ENCODE data around the gene DDX10.
"Not testable (repeated sequence)": the region's sequence is repeated elsewhere in the genome, so short reads cannot be mapped to it uniquely, and the experiment has no call there.

The DDX10 gene

GRCh38 chr11:108774037-108774730 is 109.3 kb downstream of the DDX10 start:
- Histone ChIP-seq H3K27me3 (no peaks in the 10 kb centered on the region), H3K4me3 (ENCODE audit: low read depth in 1 of 2, low read length in 1 of 2) (no peak overlapping the region), H3K36me3 (no peaks in the 10 kb centered on the region), H3K27ac (no peak overlapping the region), H3K4me1 (ENCODE audit: control insufficient read depth in 1 of 2, insufficient read depth in 1 of 2, low read depth in 1 of 2, low read length in 1 of 2) (no peaks in the 10 kb centered on the region), H3K9me3 (no peaks in the 10 kb centered on the region)
- TF ChIP-seq, protein P1, sequence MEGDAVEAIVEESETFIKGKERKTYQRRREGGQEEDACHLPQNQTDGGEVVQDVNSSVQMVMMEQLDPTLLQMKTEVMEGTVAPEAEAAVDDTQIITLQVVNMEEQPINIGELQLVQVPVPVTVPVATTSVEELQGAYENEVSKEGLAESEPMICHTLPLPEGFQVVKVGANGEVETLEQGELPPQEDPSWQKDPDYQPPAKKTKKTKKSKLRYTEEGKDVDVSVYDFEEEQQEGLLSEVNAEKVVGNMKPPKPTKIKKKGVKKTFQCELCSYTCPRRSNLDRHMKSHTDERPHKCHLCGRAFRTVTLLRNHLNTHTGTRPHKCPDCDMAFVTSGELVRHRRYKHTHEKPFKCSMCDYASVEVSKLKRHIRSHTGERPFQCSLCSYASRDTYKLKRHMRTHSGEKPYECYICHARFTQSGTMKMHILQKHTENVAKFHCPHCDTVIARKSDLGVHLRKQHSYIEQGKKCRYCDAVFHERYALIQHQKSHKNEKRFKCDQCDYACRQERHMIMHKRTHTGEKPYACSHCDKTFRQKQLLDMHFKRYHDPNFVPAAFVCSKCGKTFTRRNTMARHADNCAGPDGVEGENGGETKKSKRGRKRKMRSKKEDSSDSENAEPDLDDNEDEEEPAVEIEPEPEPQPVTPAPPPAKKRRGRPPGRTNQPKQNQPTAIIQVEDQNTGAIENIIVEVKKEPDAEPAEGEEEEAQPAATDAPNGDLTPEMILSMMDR (IDR thresholded peaks at IDR 0.05) = no peak

DNA sequence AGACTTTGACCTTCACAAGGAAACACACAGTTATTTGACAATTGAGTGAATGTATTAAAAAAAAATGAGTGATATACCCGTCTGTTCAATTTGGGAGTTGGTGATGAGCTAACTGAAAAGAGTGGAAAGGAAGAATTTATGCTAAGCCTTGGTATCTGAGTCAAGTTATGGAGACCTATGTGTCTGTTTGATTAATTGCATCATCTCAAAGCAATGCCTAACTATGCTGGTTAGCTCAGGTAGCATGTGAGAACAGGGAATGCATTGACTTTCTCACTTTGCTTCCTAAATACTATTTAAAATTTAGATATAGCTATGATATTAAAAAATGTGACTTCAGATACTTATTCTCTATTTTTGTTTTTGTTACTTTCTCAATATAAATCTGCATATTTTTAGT is 110.5 kb downstream of the DDX10 start:
- Histone ChIP-seq H3K27ac (no peak overlapping the region), H3K4me3 (ENCODE audit: low read depth in 1 of 2, low read length in 1 of 2) (no peak overlapping the region), H3K36me3 (no peaks in the 10 kb centered on the region), H3K27me3 (no peaks in the 10 kb centered on the region), H3K4me1 (ENCODE audit: control insufficient read depth in 1 of 2, insufficient read depth in 1 of 2, low read depth in 1 of 2, low read length in 1 of 2) (no peaks in the 10 kb centered on the region), H3K9me3 (no peaks in the 10 kb centered on the region)
- TF ChIP-seq, protein P1 (IDR thresholded peaks at IDR 0.05) = no peak

GRCh38 chr11:108779147-108779546 is 114.3 kb downstream of the DDX10 start:
- H3K4me1 ChIP-seq (ENCODE audit: control insufficient read depth in 1 of 2, insufficient read depth in 1 of 2, low read depth in 1 of 2, low read length in 1 of 2); H3K4me3 ChIP-seq (ENCODE audit: low read depth in 1 of 2, low read length in 1 of 2); H3K36me3 ChIP-seq; H3K9me3 ChIP-seq; H3K27me3 ChIP-seq; H3K27ac ChIP-seq: not testable (repeated sequence)

- Histone ChIP-seq H3K4me3 (ENCODE audit: low read depth in 1 of 2, low read length in 1 of 2) (no peak overlapping the region), H3K36me3 (no peaks in the 10 kb centered on the region), H3K4me1 (ENCODE audit: control insufficient read depth in 1 of 2, insufficient read depth in 1 of 2, low read depth in 1 of 2, low read length in 1 of 2) (no peaks in the 10 kb centered on the region), H3K27ac (no peak overlapping the region), H3K27me3 (no peaks in the 10 kb centered on the region), H3K9me3 (no peaks in the 10 kb centered on the region)
- TF ChIP-seq, protein P1 (IDR thresholded peaks at IDR 0.05) = no peak
Observed at GRCh38 chr11:108780119-108780518, 115.2 kb downstream of the DDX10 start.

DNA sequence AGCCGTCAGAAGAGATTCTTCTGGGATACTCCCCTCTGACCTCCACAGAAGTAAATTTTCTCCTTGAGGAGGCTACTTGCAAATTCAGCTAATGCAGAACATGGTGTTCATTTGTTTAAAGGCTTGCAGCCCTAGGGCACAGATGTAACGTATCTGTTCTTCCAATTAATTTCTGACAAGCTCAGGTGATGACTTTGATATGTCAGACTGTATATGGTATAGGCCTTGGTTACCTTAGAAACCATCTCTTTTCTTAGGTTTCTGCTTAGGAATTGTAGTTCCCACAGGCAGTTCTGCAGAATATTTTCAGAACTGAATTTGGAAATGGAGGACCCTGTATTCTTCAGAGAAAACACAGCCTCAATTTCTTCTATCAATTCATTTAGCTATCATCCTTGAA is 117.1 kb downstream of the DDX10 start:
- Histone ChIP-seq H3K4me1 (ENCODE audit: control insufficient read depth in 1 of 2, insufficient read depth in 1 of 2, low read depth in 1 of 2, low read length in 1 of 2) (no peaks in the 10 kb centered on the region), H3K27ac (no peak overlapping the region), H3K36me3 (no peaks in the 10 kb centered on the region), H3K9me3 (no peaks in the 10 kb centered on the region), H3K27me3 (no peaks in the 10 kb centered on the region), H3K4me3 (ENCODE audit: low read depth in 1 of 2, low read length in 1 of 2) (no peak overlapping the region)
- TF ChIP-seq, protein P1 (IDR thresholded peaks at IDR 0.05) = no peak

DNA sequence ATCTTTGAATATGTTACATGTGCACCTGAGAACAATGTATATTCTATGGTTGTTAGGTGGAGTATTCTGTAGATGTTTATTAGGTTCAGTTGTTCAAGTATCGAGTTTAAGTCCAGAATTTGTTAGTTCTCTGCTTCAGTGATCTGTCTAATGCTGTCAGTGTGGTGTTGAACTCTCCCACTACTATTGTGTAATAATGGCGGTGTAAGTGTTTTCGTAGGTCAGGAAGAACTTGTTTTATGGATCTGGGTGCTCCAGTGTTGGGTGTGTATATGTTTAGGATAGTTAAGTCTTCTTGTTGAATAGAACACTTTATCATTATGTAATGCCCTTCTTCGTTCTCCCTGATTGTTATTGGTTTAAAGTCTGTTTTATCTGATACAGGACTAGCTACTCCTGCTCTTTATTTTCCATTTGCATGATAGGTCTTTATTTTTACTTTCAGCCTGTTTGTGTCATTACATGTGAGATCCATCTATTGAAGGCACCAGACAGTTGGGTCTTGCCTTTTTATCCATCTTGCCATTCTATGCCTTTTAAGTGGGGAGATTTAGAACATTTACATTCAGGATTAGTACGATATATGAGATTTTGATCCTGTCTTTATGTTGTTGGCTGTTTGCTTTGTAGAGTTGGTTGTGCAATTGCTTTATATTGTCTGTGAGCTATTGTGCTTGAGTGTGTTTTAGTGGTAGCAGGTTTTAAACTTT is 121.6 kb downstream of the DDX10 start:
- no peak overlapping the region for H3K27ac ChIP-seq
- H3K4me1 ChIP-seq (ENCODE audit: control insufficient read depth in 1 of 2, insufficient read depth in 1 of 2, low read depth in 1 of 2, low read length in 1 of 2) = no peaks in the 10 kb centered on the region
- TF ChIP-seq, protein P1 (IDR thresholded peaks at IDR 0.05) = no peak
- no peaks in the 10 kb centered on the region for H3K9me3 ChIP-seq
- no peaks in the 10 kb centered on the region for H3K27me3 ChIP-seq
- no peaks in the 10 kb centered on the region for H3K36me3 ChIP-seq
- no peak overlapping the region for H3K4me3 ChIP-seq (ENCODE audit: low read depth in 1 of 2, low read length in 1 of 2)
